Brain pericyte (primary cell): ENCODE measurements around the gene SFXN2.
"Not testable (repeated sequence)": the region's sequence is repeated elsewhere in the genome, so short reads cannot be mapped to it uniquely, and the experiment has no call there.

ENCODE experiments used
- DNase-seq: peaks from one replicate; pipeline ENCODE4 v3.0.0-alpha.2; 2012; ENCODE audit warnings: low read depth, low spot score

Gene SFXN2

DNA sequence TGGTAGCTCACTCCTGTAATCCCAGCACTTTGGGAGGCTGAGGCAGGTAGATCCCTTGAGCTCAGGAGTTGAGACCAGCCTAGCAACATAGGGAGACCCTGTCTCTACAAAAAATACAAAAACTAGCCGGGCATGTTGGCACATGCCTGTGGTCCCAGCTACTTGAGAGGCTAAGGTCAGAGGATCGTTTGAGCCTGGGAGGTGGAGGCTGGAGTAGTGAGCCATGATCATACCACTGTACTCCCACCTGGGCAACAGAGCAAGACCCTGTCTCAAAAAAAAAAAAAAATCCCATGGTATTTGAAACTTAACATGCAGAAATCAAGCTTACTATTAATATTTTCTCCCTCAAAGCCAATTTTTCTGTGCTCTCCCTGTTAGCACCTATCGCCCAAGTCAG is 5.9 kb downstream of the SFXN2 start:
- no peak for DNase-seq

DNA sequence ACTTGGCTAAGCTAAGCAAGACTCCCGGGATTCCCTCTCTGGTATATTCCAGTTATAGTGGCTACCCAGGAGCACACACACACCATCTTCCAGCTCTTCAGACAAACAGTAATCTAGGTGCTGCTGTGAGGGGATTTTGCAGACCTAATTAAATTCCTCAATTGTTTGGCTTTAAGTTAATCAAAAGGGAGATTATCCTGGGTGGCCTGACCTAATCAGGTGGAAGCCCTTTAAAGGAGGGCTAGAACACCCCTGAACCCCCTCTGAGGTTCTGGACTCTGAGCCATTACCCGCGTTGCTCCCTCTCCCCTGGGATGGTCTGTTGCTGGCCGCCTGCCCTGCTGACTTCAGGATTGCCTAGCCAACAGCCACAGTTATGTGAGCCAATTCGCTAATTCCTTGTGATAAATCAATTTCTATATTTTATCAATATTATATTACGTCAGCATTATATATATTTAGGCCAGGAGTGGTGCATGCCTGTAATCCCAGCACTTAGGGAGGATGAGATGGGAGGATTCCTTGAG is 6.4 kb downstream of the SFXN2 start:
- no peak for DNase-seq

DNA sequence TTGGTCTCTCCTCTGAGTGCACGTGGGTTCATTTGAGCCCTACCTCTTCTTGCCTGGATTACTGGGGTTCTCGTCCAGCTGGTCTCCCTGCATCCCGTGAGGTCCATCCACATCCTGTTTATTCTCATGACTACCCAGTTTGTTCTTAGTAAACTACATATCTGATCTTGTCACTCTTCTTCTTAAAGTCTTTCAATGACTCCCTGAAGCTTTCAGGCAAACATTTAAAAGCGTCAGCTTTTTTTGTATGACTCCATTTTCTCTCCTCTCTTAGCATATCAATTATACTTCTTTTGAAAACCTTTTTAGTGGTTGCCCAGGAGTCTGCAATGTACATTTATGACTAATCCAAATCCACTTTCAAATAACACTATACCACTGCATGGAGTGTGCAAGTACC is 7.5 kb downstream of the SFXN2 start:
- DNase-seq, result no peak

DNA sequence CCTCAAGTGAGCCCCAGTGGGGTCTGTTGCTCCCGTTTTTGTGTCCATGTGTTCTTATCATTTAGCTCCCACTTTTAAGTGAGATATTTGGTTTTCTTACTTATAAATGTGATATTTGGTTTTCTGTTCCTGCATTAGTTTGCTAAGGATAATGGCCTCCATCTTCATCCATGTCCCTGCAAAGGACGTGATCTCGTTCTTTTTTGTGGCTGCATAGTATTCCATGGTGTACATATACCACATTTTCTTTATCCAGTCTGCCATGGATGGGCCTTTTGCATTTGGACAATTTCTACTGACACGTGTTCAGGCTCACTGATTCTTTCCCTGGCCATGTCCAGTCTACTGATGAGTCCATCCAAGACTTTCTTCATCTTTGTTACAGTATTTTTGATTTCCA is 9.6 kb downstream of the SFXN2 start:
- no peak for DNase-seq

DNA sequence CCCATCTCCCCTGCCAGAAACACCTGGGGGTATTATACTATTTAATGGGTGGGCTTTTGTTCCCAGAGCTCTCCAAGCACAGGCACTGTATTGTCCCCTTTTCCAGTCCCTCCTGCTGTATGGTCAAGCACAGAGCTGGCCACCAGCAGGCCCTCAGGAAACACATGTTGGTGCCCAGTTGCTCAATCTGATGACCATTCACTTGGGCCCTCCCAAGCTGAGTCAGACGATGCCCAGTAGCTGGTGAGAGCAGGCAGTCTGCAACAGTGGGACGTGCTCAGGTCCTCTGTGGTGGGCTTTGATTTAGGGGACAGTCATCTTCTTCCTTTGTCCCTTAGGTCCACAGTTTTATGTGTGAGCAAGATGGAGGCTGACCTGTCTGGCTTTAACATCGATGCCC is 11.8 kb downstream of the SFXN2 start:
- DNase-seq, result no peak

DNA sequence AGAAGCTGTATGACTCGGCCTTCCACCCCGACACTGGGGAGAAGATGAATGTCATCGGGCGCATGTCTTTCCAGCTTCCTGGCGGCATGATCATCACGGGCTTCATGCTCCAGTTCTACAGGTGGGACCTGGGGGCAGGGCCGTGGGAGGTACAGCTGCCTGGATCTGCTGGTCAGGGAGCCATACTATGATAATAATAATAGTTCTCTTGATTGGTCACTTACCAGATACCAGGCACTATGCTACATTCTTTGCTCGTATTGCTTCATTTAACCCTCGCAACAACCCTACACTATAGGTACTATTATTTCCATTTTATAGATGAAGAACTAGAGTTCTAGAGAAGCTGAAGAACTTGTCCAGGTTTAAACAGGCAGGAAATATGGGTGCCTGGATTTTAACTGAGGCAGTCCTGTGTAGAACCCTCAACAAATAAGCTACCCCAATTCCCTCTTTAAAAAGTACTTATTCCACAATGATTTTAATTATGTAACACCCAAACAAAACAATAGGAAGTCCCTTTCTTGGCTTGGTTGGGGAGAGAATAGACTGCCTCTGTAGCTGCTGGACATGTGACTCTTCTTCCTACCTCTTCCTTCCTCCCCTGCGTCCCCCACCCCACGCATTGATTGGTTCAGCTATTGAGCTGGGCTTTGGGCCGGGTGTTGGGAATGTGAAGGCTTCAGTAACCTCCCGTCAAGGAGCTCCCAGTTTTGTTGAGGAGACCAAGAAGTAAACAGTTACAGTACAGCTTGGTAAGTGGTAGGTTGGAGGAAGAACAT is 12.8 kb downstream of the SFXN2 start:
- DNase-seq, result no peak

DNA sequence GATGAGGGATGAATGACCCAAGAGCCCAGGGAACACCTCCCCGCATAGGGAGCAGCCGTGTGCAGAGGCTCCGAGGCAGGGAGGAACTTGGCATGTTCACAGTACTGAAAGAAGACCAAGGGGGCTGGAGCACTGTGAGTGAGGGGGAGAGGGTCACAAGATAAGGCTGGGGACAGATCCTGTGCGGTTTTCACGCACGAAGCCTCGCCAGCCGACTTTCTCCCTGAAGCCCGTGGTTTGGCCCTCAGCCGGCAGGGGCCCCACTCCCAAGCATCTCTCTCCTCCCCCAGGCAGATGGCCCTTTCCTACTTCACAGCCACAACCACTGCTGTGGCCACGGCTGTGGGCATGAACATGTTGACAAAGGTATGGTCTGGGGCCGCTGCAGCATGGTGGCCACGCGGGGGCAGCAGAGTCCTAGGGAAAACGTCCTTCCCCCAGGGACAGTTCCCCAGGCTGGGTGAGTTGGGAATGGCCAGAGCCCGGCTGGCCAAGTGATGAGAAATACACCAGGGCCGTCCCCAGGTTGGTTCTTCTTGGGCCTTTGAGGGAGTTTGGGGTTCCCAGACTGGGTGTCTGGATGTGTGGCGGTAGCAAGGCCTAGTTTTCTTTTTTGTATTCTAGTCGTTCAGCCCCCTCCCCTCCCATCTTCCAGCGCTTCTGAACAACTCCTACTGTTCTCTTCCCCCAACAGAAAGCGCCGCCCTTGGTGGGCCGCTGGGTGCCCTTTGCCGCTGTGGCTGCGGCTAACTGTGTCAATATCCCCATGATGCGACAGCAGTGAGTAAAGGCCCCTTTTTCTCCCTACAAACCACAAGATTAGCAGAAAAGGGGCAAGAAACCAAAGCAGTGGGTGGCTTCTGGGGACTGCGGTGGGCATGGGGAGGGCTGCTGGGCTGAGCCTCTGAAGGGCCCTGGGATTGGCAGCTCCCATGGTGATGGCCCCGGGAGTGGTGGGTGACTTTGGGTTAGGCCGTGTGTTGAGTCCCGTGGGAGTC is 14.9 kb downstream of the SFXN2 start:
- no peak for DNase-seq

DNA sequence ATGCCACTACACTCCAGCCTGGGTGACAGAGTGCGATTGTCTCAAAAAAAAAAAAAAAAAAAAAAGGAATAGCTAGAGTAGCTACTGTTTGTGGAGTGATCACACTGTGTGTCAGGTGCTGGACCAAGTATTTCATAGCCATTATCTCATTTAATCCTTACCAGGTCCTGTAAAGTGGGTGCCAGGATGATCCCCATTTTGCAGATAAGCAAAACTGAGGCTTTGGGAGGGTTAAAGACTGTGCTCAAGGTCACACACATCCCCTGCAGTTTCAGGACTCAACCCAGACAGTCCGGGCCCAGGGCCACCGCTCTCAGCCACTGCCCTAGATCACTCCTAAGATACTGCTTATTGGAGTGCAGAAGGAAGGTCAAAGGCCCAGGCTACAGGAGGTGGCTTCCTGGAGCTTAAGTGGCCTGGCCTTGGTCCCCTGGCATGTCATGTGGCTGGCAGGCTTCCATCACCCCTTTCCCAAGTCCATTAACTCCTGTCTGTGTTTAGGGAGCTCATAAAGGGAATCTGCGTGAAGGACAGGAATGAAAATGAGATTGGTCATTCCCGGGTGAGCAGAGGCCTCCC is 16.9 kb downstream of the SFXN2 start:
- DNase-seq, result no peak

DNA sequence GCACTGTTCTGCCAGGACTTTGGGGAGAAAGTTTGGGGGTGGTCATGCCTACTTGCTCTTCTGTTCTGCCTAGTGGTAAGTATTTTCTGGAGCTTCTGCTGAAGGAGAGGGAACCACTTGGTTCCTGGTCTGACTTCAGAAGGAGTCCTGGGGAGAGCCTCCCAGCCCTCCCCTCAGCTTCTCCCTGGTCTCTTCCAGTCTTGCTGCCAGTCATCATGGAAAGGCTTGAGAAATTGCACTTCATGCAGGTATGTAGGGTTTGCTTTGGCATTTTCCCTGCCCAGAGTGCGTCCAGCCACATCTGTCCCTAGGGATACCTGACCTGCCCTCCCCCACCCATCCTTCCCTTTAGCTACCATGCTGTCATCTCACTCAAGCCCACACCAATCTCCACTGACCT is 18.2 kb downstream of the SFXN2 start:
- DNase-seq, result no peak

DNA sequence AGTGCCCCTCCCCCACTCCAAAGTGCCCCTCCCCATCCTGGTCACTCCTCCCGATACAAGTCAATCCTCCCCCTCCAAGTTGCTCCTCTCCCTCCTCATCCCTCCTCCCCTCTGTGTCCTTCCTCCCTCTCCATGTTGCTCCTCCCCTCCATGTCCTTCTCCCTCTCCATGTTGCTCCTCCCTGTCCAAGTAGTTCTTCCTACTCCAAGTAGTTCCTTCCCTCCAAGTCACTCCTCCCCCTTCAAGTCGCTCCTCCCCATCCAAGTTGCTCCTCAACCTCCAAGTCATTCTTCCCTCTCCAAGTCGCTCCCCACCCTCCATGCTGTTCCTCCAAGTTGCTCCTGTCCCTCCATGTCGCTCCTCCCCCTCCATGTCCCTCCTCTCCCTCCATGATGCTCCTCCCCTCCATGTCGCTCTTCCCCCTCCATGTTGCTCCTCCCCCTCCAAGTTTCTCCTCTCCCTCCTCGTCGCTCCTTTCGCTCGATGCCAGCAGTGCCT is 20.7 kb downstream of the SFXN2 start:
- DNase-seq, result no peak

DNA sequence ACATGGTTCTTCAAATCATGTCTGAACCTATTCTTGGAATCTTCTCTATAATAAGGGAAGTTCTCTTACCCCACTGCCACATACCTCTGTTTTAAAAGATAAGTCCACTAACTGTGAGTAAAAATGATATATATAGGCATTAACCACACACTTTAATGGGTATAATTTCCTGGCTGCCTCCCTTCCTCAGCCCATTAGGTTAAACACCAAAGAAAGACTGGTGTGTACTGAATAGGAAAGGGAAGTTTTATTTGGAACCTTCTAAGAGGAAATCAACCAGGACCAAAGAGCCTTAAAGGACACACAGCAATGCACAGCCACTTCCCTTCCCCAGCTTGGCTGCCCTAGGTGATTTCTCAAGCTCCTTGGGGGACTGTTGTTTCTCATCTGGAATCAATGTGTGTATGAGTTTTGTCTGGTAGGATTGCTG is 24.3 kb downstream of the SFXN2 start:
- DNase-seq, result no peak

DNA sequence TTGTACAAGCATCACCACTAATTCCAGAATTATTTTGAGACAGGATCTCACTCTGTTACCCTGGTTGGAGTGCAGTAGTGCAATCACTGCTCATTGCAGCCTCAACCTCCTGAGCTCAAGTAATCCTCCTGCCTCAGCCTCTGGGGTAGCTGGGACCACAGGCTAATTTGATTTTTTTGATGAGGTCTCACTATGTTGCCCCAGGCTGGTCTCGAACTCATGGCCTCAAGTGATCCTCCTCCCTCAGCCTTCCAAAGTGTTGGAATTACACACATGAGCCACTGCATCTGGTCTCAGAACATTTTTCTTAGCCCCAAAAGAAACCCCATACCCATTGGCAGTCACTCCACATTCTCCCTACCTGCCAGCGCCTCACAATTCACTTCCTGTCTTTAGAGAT is 25.8 kb downstream of the SFXN2 start:
- no peak for DNase-seq

DNA sequence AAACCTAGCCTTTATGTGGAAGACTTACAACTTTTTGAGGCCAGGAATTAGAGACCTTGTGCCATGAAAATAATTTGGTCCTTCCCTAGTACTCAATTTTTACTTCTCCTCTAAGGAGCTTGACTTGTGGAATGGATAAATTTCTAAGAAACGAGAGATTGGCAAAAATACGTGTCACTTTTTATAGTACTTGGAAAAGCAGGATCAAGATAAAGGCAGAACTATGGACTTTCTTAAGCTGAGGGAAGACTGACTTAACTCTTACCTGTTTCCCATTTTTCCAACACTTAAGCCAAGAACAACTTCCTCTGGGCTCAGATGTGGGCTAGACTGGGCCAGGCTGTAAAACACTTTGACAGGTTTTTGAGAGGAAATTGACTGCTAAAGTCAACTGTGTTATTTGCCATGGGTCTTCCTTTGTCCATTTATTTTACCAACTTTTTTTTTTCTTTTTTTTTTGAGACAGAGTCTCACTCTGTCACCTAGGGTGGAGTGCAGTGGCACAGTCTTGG is 27.3 kb downstream of the SFXN2 start:
- no peak for DNase-seq

DNA sequence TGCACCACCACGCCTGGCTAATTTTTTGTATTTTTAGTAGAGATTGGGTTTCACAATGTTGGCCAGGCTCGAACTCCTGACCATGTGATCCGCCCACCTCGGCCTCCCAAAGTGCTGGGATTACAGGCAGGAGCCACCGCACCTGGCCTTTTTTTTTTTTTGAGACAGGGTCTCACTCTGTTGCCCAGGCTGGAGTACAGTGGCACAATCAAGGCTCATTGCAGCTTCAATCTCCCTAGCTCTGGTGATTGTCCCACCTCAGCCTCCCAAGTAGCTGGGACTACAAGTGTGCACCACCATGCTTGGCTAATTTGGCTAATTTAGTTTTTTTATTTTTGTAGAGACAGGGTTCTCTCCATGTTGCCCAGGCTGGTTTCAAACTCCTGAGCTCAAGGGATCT is 27.9 kb downstream of the SFXN2 start:
- DNase-seq, result not testable (repeated sequence)

DNA sequence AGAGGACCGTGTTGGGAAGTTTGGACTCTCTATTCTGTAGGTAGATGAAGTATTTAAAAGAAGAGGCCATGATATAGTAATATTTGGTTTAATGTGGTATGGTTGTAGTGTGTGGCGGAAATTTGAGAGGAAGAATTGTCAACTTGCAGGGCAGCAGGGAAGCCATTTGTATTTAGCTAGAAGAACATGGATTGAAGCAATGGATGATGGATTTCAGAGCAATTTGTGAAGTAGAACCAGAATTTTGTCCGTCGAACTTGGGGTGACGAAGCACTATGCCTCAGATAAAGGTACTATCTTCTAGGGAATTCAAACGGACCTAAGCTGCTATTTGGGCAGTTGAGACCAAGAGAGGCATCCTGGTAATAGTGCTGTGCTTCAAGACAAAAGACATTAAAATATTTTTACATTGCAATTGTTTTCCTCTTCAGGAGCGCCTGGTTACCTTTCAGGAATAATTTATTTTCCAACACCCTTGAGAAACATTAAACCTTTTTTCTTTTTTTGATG is 28.7 kb downstream of the SFXN2 start:
- no peak for DNase-seq

DNA sequence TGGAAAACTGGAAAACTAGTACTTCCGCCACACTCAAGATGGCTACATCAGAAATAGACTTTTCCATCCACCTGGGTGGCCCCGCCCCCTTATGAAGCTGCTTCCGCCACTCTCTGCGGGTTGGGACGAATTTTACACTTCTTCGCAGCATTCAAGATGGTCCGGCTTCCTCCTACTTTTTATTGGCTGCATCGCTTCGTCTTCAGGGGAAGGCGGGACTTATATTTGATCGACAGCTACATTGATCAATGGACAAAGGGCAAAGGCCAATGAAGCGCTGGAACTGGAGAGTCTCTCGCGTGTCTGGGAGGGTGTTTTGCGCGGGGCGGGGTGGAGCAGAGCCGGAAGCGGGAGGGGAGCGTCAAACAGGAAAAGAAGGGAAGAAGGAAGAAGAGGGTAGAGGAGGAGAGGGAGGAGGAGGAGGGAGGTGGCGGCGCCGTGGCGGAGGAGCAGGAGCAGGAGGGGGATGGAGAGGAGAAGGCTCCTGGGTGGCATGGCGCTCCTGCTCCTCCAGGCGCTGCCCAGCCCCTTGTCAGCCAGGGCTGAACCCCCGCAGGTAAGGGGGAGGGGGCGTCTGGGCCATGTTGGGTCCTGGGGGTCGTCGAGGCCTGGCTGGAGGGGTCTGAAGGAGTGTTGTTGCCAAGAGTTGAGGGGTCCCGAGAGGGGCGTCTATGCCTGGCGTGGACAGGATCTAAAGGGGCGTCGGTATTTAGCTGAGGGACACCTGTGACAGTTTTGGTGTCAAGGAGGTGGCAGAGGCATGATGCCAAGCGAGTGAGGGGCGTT is 29.3 kb downstream of the SFXN2 start, which contains the start of gene WBP1L:
Gene WBP1L, plus strand, starts transcription at position 361 of the 786 bp plus-strand sequence. Its CDS starts 106 bp downstream, at position 467.
- peak; percentile 98 for DNase-seq

DNA sequence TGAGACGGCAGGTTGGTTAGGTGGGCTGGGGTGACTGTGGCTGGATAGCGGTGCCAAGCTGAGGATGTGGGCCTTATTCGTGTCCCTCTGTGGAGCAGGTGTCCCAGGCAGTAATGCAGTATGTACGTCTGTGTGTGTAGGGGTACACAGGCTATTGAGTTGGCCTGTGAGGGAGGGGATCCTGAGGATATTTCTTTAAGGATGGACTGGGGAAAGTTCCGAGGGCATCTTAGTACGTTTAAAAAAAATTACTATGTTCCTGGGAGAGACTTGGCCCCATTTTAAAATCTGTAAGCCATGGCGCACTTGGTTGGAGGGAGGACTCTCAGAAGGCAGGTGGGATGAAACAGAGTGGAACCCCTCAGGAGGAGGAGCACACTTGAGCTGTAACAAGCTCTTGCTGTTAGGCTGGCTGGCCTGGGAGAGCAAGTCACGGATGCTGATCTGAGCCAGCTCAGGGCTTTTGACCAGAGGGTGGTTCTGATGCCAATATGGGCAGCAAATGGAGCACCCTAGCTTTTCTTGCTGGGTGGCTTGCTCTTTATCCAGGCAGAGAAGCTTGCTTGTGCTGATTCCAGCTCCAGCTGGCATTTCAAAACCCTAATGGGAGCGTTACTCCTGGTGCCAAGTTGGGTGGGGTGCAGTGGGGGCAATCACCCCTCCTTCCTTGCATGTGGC is 30.1 kb downstream of the SFXN2 start:
- no peak for DNase-seq

DNA sequence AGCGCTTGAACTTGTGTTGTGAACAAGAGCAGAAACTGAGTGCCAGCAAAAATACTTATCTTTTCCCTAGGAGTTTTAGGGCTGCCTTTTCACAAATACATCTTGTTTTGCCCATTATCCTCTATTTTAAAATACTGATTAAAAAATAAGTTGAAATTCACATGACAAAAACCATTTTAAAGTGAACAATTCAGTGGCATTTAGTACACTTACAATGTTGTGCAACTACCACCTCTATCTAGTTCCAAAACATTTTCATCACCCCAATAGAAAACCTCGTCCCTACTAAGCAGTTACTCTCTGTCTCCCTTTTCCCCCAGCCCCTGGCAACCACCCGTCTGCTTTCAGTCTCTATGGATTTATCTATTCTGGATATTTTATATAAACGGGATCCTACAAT is 30.7 kb downstream of the SFXN2 start:
- no peak for DNase-seq

DNA sequence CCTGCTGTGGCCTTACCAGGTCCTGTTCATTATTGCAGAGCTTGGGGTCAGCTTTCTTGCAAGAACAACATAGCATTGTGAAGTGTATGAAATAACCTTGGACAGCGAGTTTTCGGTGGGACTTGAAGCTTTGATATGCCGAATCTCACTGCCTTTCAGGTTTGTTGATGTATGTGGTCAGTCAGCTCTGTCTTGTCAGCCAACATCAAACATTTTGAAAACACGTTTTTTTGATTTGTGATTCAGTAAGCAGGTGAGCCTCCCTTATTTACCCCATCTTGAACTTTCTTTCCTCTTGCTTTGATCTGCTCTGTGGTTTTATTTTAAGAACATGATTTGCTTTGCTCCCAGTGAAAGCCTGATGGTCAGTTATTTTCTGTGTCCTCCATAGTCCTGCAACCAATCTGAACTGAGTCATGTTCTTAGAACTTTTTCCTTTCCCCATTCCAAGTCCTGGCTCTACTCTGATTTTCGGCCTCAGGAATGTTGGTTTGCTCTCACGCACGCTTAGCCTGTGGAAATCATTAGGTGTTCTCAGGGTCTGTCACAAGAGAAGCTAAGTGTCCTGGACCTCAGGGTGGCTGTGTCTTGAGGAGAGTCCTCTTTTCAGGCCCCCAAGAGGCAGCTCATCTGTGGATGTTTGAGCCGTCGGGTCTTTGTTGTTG is 38.0 kb downstream of the SFXN2 start:
- no peak for DNase-seq
